ENCODE results near the gene ONECUT1. TPM values are rescaled to one million over a fixed set of nuclear protein-coding genes. Genes with fewer than 3 reads are reported as not detected.

The ONECUT1 gene
- total RNA-seq, 4 donors from 2014 or later = not detected

- Histone ChIP-seq H3K27me3 (no peaks in the 10 kb centered on the region), H3K36me3 (no peaks in the 10 kb centered on the region), H3K4me1 (no peaks in the 10 kb centered on the region), H3K9me3 (no peaks in the 10 kb centered on the region), H3K27ac (replicated peaks in 1 of 4) (no peak overlapping the region), H3K4me3 (no peak overlapping the region)
- WGBS = 100% methylated on average over 1 of the region's 1 CpG
- TF ChIP-seq POLR2A (IDR thresholded peaks at IDR 0.05; ENCODE audit: low read depth) (no peak), POLR2AphosphoS5 (IDR thresholded peaks at IDR 0.05) (no peak), CTCF (IDR thresholded peaks at IDR 0.05) (no peak), EP300 (IDR thresholded peaks at IDR 0.05) (no peak)
- DNase-seq (ENCODE audit: extremely low spot score) = no peak
- intact Hi-C loops (cut with DNase I) = no loop called here
Observed at GRCh38 chr15:52710050-52710707, 80.0 kb downstream of the ONECUT1 start.

GRCh38 chr15:52709187-52709981, 80.8 kb downstream of the ONECUT1 start:
- Histone ChIP-seq H3K27me3 (no peaks in the 10 kb centered on the region), H3K9me3 (no peaks in the 10 kb centered on the region), H3K36me3 (no peaks in the 10 kb centered on the region), H3K4me1 (no peaks in the 10 kb centered on the region), H3K27ac (replicated peaks in 1 of 4) (no peak overlapping the region), H3K4me3 (no peak overlapping the region)
- 66% methylated on average over 10 of the region's 10 CpGs for WGBS
- DNase-seq (ENCODE audit: extremely low spot score) = no peak
- intact Hi-C loops (cut with DNase I) = no loop called here
- TF ChIP-seq EP300 (IDR thresholded peaks at IDR 0.05) (no peak), CTCF (IDR thresholded peaks at IDR 0.05) (no peak), POLR2A (IDR thresholded peaks at IDR 0.05; ENCODE audit: low read depth) (no peak), POLR2AphosphoS5 (IDR thresholded peaks at IDR 0.05) (no peak)

Other genes starting within 250 kb of the ONECUT1 start
- 100 to 1,000 TPM; 141 to 201 (median 166) TPM for gene ARPP19, start 221.3 kb downstream of the ONECUT1 start, total RNA-seq
- gene ATOSA, start 110.9 kb downstream of the ONECUT1 start, total RNA-seq = 10 to 100 TPM; 42.6 to 68.5 (median 46.0) TPM

Data from esophagus muscularis mucosa (tissue), 4 donors.